NOMO-1 treated with dmso at 0.1 percent for 144 hours (cell line): ENCODE data around the gene CPLX4.
"Not testable (repeated sequence)": the region's sequence is repeated elsewhere in the genome, so short reads cannot be mapped to it uniquely, and the experiment has no call there.

Experiments
- DNase-seq: peaks from one replicate; lab custom pipeline; 2025; ENCODE audit not compliant: unreplicated experiment; lab: John Stamatoyannopoulos, UW

Gene CPLX4

DNA sequence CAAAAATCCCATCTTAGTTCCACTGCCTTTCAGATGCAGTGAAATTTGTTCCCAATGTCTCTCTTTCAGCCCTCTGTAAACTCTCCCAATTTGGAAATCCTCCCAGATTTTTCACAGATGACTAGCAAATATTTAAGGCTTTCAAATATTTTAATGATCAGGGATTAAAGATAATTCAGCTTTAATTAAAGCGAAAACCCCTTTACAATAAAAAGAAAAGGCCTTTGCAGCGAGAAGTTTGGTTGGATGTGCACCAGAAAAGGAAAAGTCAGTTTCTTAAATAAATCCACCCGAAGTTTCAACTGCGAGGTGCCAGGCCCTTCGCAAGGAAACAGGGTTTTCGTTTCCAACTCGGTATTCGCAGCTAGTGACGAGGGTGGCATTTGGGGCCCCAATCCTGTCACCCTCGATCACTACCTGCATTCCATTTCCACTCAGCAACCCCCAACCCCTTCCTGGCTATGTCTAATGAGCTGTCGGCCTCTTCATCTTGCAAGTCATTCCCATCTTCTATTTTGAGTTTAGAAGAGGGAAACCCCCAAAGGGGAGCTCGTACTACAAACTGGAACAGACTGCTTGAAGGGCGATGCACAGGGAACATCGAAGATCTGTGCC is 46.7 kb downstream of the CPLX4 start:
- no peak for DNase-seq

DNA sequence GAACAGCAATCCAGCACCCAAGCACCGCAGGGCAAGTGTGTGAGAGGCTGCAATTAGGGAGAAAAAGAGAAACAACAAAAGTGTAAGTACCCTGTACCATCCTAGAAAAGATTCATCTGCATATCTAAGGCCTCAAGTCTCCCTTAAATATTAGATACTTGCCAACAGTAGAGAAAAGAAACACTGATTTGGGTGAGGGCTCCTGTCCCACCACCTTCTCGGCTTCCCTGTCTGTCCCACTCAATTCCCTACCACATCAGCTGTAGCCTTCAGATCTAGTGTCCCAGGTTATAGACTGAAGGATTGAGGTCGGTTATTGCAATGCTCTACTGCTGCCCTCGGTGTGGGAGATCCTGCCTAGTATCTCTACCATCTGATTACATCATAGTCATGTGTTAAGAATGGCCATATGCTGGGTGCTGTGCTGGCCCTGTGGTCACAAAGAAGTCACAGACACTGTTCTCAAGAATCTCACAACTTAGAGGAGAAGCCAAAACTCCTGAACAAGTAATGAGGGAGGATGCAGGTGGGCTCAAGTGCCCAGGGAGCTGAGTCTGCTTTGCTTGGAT is 47.7 kb downstream of the CPLX4 start:
- DNase-seq, result no peak

DNA sequence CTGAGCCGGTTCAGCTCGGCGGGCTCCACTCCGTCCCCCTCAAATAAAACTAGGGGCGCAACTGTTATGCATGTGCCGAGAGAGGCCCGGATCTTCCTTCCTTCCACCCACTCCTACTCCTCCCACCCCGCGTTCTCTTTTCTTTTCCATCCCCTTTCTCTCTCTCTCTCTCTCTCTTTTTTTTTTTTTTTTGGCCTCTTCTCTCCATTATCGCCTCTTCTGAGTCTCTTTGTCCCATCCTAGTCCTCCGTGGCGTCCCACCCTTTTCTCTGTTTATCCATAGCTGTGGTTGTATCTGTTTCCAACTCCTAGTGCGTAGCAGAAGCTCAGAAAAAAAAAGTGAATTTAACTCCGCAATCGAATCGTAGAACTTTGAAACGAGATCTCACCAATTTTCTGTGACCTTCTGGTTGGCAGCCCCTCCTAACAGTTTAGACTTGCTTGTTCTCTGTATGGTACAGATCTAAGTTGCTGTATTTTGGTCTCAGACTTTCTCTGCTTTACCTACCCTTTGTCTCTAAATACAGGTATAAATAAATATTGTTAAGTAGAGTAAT is 48.8 kb downstream of the CPLX4 start:
- no peak for DNase-seq

DNA sequence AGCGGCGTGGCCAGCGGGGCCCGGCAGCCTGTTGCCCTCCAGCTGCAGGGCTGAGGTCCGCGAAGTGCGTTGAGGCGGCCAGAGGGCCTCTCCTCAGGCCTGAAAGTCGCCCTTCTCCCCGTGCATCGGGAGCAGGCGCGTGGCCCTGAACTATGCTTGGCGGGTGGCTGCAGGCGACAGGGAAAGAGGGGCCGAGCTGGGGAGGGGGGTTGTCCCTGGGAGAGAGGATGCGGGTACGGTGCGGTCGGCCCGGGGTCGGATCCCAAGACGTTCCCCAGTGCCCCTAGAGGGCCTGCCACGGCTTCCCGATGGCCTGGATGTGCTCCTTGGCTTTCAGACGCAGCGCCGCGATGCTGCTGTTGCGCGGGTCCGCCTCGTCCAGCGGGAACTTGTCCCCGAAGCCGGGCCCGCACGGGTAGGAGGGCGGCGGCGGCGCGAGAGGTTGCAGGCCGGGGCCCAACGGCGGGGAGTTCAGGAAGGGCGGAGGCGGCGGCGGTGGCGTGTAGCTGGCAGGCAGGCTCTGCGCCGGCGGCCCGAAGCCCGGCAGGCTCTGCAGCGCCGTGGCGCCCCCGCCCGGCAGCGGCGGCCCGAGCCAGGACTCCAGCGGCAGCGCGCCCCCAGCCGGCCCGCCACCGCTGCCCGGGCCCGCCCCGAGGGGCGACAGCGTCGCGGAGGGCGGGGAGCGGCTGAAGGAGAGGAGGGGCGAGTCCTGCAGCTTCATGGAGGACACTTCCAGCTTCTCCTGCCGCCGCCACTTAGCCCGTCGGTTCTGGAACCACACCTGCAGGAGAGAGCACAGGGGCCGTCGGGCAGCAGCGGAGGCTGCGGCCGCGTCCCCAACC is 49.5 kb downstream of the CPLX4 start:
- no peak for DNase-seq

DNA sequence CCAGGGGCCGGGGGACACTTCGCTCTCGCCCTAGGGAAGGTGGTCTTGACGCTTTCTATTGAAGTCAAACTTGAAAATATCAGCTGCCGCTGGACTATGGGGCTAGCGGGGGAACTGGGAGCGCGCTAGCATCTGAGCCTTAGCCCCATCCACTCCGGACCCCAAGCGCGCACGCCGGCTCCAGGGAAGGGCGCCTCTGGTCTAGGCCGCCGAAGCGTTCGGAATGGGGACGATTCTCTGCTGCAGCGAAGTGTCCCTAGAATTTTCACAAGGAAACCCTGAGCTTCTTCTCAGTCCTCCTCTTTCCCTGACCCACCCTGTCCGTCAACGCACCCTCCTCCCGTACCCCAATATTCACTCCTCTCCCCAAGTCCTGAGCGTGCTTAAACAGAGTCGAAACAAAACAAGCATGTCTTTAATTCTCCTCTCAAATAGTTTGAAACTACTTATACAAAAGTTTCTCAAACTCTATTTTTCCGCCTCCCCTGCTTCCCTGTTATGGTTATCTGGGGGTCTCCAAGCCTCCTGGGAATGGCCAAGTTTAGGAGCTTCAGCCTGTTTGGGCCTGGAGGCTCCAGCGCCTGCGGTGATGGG is 50.2 kb downstream of the CPLX4 start:
- no peak for DNase-seq

DNA sequence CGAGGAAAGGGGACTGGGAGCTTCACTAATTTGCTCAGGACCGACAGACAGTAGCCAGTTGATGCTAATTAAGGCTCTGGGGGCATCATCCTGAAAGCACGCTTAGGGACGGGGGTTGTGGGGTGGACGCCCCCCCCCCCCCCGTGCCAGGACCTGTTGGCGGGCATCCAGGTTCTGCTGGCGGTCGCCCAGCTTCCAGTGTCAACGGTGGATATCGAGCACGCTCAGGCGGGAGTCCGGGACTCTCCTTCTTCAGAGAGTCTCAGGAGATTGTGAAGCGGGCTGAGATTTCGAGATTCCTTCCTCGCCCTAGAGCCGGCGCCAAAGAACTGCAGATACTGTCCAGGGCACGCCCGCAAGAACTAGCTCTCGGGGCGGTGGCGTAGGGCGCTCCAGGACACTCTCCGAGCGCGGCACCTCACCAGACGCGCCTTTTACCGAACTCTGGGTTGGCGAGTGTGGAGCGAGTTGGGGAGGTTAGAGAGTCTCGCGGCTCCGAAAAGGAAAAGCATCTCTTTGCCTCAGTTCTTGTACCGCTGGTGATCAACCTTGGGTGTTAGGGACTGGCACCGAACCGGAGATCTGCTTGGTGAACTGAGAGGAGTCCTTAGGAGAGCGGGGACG is 50.8 kb downstream of the CPLX4 start:
- DNase-seq, result no peak

DNA sequence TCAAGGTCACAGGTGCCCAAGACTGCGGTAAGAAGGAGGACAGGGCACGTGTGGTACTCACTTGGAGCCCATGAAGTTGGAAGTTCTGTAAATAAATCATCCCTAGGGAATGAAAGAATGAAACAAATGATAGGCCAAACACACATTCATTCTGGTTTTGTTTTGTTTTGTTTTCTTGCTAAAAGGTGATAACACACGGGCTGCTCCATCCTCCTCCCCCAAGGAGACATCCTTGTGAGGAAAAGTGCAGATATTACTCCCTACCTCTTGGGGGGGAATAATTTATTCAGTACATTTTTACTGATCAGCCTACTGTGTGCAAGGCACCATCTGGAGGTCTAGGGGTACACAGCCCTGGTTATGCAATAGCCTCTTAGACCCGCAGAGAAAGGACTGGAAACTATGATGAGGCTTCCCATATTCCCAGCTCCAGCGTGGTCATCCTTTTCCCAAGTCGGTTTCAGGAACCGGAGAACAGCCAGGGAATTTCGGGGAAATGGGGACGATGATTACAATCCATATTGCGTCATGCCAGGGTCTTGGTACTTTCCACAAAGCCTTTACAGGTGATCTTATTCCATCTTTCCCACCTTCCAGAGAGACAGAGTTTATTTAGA is 51.5 kb downstream of the CPLX4 start:
- DNase-seq, result no peak

DNA sequence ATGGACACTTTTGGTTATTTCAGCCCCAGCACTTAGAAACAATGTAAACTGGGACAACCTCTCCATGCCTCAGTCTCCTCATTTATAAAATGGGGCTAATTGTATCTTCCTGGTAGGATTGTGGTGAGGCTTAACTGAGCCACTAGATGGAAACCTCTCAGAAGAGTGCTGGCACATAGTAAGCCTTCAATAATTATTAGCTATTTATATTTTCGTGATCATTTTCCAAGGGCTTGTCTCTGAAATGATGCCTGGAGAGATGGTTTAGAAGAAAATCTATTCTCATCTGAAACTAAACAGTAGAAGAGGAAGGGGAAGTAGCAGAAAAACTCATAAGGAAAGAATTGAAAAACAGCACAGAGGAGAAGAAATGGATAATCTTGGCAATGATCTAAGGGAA is 52.0 kb downstream of the CPLX4 start:
- DNase-seq, result no peak

DNA sequence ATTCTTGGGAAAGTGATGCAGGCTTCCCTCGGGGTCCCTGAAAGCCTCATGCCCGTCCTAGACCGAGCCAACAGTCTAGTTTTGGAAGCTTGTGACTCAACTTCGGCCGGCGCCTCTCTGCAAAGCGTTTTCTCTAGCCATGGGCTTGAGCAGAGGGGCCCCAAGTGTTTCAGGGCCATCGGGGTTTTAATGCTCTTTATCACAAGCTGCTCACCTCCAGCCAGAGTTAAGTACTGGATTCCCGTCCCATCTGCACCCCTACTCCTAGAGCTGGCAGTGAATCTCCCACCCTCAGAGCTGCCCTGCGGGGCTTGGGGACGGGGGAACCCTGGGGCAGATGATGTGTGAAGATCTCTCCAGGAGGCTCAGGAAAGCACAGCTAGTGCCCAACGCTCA is 52.5 kb downstream of the CPLX4 start:
- DNase-seq, result no peak

DNA sequence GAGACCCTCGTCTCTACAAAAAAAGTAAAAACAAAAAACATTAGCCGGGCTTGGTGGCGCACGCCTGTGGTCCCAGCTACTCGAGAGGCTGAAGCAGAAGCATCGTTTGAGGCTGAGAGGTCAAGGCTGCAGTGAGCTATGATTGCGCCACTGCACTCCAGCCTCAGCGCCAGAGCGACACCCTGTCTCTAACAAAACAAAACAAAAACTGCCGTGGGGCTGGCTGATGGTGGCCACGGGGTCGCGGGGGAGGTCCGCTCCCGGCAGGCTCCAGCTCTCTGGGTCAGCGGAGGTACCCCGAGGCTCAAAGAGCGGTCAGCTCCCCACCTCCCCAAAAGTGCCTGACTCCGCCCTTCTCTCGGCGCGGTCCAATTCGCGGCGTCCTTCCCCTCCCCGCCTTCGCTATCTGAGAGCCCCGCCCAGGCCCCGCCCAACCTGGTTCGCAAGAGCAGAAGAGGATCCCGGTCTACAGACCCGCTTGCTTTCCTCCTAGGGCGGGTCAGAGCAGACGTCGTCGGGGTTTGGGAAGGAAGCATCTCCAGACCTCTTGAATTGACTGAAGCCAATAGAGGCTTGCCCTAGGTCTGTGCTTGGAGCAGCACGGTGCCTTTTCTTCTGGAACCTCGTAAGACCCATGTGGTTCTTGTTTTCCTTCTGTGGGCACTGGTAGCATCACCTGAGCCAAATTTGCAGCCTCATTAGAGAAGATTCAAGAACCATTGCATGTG is 53.0 kb downstream of the CPLX4 start:
- DNase-seq, result no peak

DNA sequence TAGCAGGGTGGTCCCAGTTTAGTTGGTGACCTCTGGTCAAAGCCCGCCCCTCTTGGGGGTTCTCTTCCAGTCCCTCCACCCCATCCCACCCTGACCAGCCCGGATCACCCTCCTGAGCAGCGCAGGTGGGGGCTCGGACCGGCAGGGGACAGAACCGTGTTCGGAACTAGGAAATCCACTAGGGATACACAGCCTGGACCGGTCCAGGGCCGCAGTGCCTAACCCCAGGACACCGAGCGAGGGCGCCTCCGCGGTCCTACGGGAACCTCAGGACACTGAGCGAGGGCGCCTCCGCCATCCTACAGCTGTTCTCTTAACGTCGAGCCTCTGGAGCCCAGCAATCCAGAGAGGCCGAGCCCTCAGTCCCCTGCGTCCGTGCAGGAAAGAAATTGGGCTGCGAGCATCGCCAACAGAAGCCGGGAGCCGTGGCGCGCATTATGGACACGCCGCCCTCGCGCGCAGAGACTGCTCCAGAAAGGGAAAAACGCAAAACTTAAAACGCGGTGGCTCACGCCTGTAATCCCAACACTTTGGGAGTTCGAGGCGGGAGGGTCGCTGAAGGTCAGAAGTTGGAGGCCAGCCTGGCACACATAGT is 53.7 kb downstream of the CPLX4 start:
- DNase-seq, result no peak

DNA sequence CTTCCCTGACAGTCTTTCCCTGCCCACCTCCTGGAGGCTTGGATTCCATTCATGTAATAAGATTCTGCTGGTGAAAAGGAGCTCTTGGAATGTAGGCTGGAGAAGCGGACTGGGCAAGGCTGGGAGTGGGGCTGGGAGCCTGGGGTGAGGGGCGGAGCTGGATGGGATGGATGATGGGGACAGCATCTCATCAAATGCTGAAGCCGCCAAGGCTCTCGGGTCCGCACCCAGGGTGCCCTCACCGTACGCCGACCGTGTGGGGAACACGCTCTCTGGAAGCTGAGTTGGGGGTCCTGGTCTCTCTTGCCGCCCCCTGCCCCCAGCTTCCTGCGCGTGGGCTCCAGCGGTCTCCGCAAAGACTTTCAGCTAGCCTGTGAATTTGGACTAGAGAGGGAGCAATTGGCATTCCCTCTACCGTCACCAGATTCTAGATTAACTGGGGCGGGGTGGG is 54.3 kb downstream of the CPLX4 start:
- no peak for DNase-seq

DNA sequence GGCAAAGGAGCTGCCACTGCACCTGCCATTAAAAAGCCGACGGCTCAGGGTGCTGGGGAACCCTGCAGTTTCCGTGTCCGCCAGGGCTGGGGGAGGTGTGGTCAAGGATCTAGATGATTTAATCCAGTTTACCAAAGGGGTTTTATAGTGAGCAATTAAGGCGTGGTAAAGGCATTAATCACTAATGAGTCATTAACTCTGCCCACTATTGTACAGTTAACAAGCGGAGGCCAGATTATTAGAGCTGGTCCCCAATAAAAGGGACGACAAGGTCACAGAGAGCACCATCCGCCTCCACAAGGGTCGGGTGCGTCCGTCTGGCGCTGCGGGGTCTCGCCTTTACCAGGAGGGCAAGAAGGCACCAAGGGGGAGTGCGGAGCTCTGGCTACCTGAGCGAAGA is 54.8 kb downstream of the CPLX4 start:
- DNase-seq, result no peak

DNA sequence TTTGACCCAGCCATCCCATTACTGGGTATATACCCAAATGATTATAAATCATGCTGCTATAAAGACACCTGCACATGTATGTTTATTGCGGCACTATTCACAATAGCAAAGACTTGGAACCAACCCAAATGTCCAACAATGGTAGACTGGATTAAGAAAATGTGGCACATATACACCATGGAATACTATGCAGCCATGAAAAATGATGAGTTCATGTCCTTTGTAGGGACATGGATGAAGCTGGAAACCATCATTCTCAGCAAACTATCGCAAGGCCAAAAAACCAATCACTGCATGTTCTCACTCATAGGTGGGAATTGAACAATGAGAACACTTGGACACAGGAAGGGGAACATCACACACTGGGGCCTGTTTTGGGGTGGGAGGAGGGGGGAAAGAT is 56.2 kb downstream of the CPLX4 start:
- not testable (repeated sequence) for DNase-seq

DNA sequence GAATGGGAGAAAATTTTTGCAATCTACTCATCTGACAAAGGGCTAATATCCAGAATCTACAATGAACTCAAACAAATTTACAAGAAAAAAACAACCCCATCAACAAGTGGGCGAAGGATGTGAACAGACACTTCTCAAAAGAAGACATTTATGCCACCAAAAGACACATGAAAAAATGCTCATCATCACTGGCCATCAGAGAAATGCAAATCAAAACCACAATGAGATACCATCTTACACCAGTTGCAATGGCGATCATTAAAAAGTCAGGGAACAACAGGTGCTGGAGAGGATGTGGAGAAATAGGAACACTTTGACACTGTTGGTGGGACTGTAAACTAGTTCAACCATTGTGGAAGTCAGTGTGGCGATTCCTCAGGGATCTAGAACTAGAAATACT is 56.6 kb downstream of the CPLX4 start:
- not testable (repeated sequence) for DNase-seq

DNA sequence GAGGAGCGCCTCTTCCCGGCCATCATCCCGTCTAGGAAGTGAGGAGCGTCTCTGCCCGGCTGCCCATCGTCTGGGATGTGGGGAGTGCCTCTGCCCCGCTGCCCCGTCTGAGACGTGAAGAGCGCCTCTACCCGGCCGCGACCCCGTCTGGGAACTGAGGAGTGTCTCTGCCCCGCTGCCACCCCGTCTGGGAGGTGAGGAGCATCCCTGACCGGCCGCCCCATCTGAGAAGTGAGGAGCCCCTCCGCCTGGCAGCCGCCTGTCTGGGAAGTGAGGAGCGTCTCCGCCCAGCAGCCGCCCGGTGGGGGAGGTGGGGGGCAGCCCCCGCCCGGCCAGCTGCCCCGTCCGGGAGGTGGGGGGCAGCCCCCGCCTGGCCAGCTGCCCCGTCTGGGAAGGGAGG is 63.0 kb downstream of the CPLX4 start:
- not testable (repeated sequence) for DNase-seq

DNA sequence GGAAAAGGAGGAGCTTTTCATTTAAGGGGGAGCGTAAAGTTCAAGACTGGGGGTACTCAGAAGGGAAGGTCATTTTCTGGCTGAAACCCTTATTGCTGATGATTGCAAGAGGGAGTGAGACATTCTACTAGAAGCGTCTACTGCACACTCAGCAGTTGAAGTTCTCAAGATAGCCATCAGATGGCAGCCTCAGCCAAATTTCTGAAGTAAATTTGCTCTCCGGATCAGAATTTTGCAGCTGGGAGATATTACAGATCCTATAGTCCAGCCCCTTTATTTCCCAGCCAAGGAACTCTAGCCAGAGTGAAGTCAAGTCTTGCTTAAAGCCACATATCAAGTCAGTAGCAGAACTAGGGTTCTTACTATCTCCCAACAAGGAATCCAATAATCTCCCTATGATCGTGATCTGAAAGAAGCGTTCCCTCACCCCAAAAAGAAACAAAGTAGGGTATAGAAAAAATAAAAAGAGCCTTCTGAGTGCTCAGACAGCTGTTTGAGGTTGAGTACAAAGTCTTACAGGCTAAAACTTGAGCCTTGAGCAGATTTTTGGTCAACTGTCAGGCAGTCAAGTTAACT is 69.2 kb downstream of the CPLX4 start:
- DNase-seq, result no peak

DNA sequence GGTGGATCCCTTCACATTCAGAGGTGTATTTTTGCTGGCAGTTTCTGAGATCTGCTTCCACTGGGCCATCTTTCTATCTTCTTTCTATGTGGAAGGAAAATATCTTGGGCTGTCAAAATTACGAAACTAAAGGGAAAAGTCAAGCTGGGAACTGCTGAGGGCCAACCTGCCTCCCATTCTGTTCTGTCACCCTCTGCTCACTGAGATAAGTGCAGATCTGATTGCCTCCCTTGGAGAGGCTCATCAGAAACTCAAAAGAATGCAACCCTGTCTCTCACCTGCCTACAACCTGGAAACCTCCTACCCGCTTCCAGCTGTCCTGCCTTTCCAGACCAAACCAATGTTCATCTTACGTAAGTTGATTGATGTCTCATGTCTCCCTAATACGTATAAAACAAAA is 71.7 kb downstream of the CPLX4 start:
- DNase-seq, result no peak
